ENCODE results near the gene CHST11.

Gene CHST11

DNA sequence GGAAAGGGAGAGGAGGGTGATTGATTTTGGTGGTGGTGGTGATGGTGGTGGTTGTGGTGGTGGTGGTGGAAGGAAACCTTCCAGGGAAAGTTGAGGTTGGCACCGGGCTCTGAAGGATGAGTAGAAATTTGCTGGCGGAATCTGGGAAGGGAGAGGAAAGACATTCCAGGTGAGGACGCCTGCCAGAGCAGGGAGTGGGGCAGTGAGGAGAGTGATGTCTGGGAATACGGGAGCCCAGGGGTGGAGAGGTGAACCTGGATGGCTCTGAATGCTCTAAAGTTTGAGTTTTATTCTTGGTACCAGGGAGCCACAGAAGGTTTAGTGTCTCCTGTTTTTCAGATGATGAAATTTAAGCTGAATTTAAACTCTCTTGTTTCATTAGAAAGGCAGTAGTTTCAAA, 16.0 kb downstream of the CHST11 start:
- Histone ChIP-seq H3K9me3 (ENCODE audit: insufficient read depth, low read length, severe bottlenecking) (no peaks in the 10 kb centered on the region), H3K36me3 (ENCODE audit: insufficient read depth, low read length) (peaks cover 32% of the 10 kb centered on the region), H3K9ac (ENCODE audit: low read depth, low read length) (peak overlapping the region; percentile 41), H3K4me2 (ENCODE audit: insufficient read depth, low read length) (peak overlapping the region; percentile 48), H3K27me3 (ENCODE audit: insufficient read depth, low read length, poor library complexity) (no peaks in the 10 kb centered on the region), H4K20me1 (ENCODE audit: insufficient read depth, low read length) (peaks cover 14% of the 10 kb centered on the region), H3K27ac (ENCODE audit: low read length) (peak overlapping the region; percentile 89), H3K79me2 (ENCODE audit: insufficient read depth, low read length) (peaks cover 98% of the 10 kb centered on the region), H3K4me3 (ENCODE audit: low read depth in 1 of 2, low read length in 2 of 2) (peak overlapping the region in 1 of 2 experiments; percentile 9; a peak in 1 of 4 replicates), H2AFZ (ENCODE audit: low read depth, low read length) (no peak overlapping the region), H3K4me1 (ENCODE audit: insufficient read depth, low read length) (peaks cover 94% of the 10 kb centered on the region)
- ATAC-seq (ENCODE audit: insufficient read depth, low read depth) (no peak), DNase-seq (no peak)
- no peak for TF ChIP-seq EZH2 (IDR thresholded peaks at IDR 0.05; ENCODE audit: borderline replicate concordance, low read depth, low read length, severe bottlenecking)
- TF ChIP-seq, protein P1, sequence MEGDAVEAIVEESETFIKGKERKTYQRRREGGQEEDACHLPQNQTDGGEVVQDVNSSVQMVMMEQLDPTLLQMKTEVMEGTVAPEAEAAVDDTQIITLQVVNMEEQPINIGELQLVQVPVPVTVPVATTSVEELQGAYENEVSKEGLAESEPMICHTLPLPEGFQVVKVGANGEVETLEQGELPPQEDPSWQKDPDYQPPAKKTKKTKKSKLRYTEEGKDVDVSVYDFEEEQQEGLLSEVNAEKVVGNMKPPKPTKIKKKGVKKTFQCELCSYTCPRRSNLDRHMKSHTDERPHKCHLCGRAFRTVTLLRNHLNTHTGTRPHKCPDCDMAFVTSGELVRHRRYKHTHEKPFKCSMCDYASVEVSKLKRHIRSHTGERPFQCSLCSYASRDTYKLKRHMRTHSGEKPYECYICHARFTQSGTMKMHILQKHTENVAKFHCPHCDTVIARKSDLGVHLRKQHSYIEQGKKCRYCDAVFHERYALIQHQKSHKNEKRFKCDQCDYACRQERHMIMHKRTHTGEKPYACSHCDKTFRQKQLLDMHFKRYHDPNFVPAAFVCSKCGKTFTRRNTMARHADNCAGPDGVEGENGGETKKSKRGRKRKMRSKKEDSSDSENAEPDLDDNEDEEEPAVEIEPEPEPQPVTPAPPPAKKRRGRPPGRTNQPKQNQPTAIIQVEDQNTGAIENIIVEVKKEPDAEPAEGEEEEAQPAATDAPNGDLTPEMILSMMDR (IDR thresholded peaks at IDR 0.05; ENCODE audit: borderline replicate concordance, extremely low read depth, low read length, poor library complexity, severe bottlenecking) = no peak

DNA sequence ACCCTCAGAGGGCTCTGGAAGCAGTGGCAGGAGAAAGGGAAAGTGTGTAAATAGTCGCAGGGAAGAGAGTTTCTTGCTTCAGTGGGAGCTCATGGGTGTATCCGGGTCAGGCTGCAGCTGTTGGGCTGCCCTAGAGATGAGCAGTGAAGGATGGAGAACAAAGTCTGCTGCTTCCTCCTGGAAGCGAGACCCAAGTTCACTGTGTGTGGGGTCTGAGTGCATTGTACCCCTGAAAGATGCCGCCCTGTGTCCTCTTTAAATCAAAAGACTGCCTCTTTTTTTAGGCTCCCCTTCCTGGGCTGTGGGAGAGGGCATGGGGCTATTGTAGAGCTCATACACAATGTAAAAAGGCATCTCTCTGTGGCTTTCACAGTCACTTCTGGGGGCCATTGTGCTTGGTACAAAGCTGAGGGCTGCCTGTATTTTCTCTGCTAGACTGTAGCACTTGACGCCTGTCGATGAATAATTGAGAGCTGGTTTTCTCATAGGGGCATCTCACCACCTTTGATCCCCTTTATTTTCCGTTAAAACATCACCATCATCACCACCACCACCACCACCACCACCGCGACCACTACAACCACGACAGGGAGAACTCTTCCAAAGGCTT, 16.7 kb downstream of the CHST11 start:
- Histone ChIP-seq H3K27me3 (ENCODE audit: insufficient read depth, low read length, poor library complexity) (no peaks in the 10 kb centered on the region), H2AFZ (ENCODE audit: low read depth, low read length) (no peak overlapping the region), H3K27ac (ENCODE audit: low read length) (peak overlapping the region; percentile 89), H4K20me1 (ENCODE audit: insufficient read depth, low read length) (peaks cover 14% of the 10 kb centered on the region), H3K9me3 (ENCODE audit: insufficient read depth, low read length, severe bottlenecking) (no peaks in the 10 kb centered on the region), H3K4me1 (ENCODE audit: insufficient read depth, low read length) (peaks cover 94% of the 10 kb centered on the region), H3K36me3 (ENCODE audit: insufficient read depth, low read length) (peaks cover 32% of the 10 kb centered on the region), H3K4me3 (ENCODE audit: low read depth in 1 of 2, low read length in 2 of 2) (peak overlapping the region in 1 of 2 experiments; percentile 13; a peak in 1 of 4 replicates), H3K9ac (ENCODE audit: low read depth, low read length) (peak overlapping the region; percentile 41), H3K4me2 (ENCODE audit: insufficient read depth, low read length) (peak overlapping the region; percentile 48), H3K79me2 (ENCODE audit: insufficient read depth, low read length) (peaks cover 98% of the 10 kb centered on the region)
- DNase-seq (peak; percentile 69), ATAC-seq (ENCODE audit: insufficient read depth, low read depth) (peak; percentile 39)
- TF ChIP-seq EZH2 (IDR thresholded peaks at IDR 0.05; ENCODE audit: borderline replicate concordance, low read depth, low read length, severe bottlenecking) = no peak
- TF ChIP-seq, protein P1 (IDR thresholded peaks at IDR 0.05; ENCODE audit: borderline replicate concordance, extremely low read depth, low read length, poor library complexity, severe bottlenecking) = no peak

DNA sequence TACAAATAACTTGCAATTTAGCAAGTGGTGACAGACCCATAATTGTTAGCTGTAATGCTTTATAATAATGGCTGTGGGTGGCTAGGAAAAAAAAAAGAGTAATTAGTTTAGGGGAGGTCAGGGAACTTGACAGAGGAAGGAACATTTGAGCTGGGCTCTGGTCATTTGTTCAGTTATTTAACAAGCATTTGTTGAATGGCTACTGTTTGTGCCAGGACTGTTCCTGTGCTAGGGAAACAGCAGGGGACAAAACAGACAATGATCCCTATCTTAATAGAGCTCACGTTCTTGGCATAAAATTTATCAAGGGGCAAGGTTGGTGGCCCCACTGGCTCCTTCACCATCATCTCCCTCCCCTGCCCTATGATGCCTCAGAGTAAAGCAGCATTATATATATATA, 18.5 kb downstream of the CHST11 start:
- no peak for ATAC-seq (ENCODE audit: insufficient read depth, low read depth)
- H3K4me3 ChIP-seq (ENCODE audit: low read depth in 1 of 2, low read length in 2 of 2) = no peak overlapping the region
- peaks cover 97% of the 10 kb centered on the region for H3K79me2 ChIP-seq (ENCODE audit: insufficient read depth, low read length)
- H3K4me1 ChIP-seq (ENCODE audit: insufficient read depth, low read length) = peaks cover 94% of the 10 kb centered on the region
- H3K9ac ChIP-seq (ENCODE audit: low read depth, low read length) = no peak overlapping the region
- TF ChIP-seq, protein P1 (IDR thresholded peaks at IDR 0.05; ENCODE audit: borderline replicate concordance, extremely low read depth, low read length, poor library complexity, severe bottlenecking) = no peak
- no peak for TF ChIP-seq EZH2 (IDR thresholded peaks at IDR 0.05; ENCODE audit: borderline replicate concordance, low read depth, low read length, severe bottlenecking)
- no peaks in the 10 kb centered on the region for H3K9me3 ChIP-seq (ENCODE audit: insufficient read depth, low read length, severe bottlenecking)
- no peak for DNase-seq
- H3K27ac ChIP-seq (ENCODE audit: low read length) = peak overlapping the region; percentile 89
- peak overlapping the region; percentile 10; the same call in 1 of the 2 replicates for H3K4me2 ChIP-seq (ENCODE audit: insufficient read depth, low read length)
- H2AFZ ChIP-seq (ENCODE audit: low read depth, low read length) = no peak overlapping the region
- H3K36me3 ChIP-seq (ENCODE audit: insufficient read depth, low read length) = peaks cover 45% of the 10 kb centered on the region
- no peaks in the 10 kb centered on the region for H3K27me3 ChIP-seq (ENCODE audit: insufficient read depth, low read length, poor library complexity)
- H4K20me1 ChIP-seq (ENCODE audit: insufficient read depth, low read length) = peaks cover 14% of the 10 kb centered on the region

All from DND-41 (cell line).